ENCODE results near the gene KRTAP1-3.

- no peak for TF ChIP-seq PKNOX1 (IDR thresholded peaks at IDR 0.05)
- TF ChIP-seq SP1 (IDR thresholded peaks at IDR 0.05) = no peak
Observed at GRCh38 chr17:41004397-41004796, 30.3 kb downstream of the KRTAP1-3 start.

Measured in HEK293T (cell line).